GM19023 (cell line): Measurements from ENCODE around the gene UBAC2.

Source experiments
- ATAC-seq: cut with Tn5 transposase; IDR thresholded peaks from one replicate; pipeline ENCODE4 v1.9.1; 2021; ENCODE audit warnings: mild to moderate bottlenecking, moderate library complexity; ENCODE audit not compliant: unreplicated experiment

UBAC2 gene

GRCh38 chr13:99200432-99201167 lies at the start of gene UBAC2:
TSS of gene UBAC2 (plus strand) at chr13:99200854. CDS start at chr13:99200909, 55 bp downstream.
- ATAC-seq: peak; percentile 86

GRCh38 chr13:99151516-99151915 lies 49.1 kb upstream of the UBAC2 start:
- ATAC-seq: peak; percentile 64

GRCh38 chr13:99153219-99153618 lies 47.4 kb upstream of the UBAC2 start:
- no peak for ATAC-seq

DNA sequence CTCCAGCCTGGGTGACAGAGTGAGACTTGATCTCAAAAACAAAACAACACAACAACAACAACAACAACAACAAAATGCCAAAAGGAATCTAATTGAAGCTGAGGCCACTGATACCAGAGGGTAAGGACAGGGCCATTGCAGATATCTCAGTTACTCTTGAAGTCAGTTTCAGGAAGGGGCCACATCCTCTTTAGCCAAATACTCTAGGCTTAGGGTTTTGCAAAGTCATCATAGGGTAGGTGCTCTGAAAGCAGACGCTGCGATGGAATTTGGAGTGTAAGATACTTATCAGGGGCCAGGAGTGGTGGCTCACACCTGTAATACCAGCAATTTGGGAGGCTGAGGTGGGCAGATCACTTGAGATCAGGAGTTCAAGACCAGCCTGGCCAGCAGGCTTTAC lies 46.6 kb upstream of the UBAC2 start:
- ATAC-seq: no peak

DNA sequence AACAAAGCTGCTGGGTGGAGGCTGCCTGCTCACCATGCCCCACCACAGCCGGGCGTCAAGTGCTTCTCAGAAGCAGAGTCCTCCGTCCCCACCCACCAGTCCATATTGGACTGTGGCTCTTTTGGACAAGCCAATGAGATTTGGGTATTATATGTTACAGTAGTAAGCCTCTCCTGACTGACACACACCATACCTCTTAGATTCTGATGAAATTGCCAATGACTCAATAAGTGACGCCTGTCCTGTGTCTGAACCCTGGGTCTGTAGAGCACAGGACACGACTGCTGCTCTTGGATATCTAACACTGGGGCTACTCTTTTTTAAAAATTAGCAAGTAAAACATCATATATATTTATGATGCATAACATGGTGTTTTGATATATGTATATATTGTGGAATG lies 44.8 kb upstream of the UBAC2 start:
- no peak for ATAC-seq

DNA sequence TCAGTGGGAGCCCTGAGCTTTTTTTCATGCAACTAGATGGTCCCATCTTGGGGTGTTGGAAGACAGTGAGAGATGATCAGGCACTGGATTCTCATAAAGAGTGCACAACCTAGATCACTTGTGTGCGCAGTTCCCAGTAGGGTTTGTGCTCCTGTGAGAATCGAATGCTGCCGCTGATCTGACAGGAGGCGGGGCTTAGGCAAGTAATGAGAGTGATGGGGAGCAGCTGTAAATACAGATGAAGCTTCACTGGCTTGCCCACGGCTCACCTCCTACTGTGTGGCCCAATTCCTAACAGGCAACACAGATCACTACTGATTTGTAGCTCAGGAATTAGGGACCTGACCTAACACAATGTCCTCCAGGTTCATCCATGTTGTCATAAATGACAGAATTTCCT lies 43.6 kb upstream of the UBAC2 start:
- ATAC-seq: no peak

DNA sequence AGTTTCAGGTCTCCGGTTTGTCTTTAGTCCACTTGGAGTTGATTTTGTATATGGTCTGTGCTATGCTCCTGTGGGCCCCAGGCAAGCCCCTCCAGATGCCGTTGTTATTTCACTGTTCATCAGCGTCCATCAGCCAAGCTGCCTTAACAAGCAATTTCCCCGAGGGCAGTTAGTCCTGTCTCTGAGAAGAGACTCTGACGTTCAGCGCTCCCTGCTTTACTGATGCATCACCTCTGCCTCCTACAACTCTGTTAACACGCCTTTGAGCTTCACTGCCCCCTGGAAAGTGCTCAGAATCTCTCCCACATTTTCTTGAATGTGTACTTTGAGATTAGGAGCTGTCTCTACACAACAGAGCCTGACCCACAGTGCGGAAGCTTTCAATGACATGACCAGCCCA lies 41.8 kb upstream of the UBAC2 start:
- ATAC-seq: no peak

DNA sequence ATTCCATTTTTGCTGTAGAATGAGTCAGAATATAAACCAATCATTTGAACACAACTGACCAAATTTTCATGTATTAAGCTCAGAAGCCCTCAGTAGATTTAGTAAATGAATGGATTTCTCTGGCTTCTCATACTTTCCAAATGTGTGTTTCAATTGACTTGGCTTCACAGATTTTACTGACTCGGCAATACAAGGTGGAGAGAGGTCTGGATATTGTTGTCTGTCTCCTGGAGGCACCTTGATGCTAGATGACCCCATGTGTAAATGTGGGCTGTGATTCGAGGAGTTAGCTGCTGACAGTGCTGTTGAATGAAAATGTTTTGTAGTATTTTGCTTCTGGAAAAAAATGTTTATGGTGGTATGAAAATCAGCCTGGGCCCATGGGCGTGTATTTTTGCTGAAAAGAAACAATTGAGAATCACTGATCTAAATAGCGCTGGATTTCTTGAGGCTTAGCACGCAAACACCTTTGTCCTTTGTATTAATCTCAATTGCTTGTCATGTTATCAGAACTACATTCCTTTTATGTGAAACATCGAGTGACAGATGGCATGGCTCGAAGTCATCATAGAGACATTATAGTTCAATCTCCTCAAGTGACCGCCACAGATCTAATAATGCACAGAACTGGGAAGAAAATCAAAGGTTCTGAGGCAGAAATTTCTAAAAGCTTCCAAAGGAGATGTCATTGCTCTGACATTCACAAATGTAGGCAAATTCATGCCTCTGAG lies 41.2 kb upstream of the UBAC2 start:
- ATAC-seq: no peak

DNA sequence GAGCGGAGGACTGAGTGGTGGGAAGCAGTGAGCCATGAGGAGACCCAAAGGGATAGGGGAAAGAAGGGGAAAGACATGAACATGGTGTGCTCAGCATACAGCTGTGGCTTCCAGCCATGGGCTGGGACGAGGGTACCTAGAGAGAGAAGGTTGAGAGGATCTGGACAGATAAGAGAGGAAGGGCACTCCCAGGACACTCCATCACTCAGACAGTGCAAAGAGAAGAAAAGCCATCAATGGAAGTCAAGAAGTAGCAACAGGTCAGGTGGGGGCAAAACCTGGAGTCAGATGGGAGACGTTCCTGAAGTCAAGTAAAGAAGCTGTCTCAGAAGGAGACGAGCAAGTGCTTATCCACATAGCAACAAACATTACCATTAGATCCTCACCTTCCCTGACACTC lies 40.2 kb upstream of the UBAC2 start:
- no peak for ATAC-seq

DNA sequence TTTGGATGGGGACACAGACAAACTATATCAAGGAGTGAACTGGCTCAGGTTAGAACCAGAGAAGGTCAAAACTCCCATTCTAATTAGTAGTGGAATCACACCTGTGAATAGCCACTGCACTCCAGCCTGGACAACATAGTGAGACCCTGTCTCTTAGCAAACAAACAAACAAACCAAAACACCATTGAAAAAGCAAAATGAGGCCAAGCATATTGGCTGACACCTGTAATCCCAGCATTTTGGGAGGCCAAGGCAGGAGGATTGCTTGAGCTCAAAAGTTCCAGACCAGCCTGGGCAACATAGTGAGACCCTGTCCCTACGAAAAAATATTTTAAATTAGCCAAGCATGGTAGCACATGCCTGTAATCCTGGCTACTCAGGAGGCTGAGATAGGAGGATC lies 39.1 kb upstream of the UBAC2 start:
- no peak for ATAC-seq

- no peak for ATAC-seq
These were observed 37.9 kb upstream of the UBAC2 start for GRCh38 chr13:99162567-99163361.

GRCh38 chr13:99164226-99164625 lies 36.4 kb upstream of the UBAC2 start:
- ATAC-seq: no peak

DNA sequence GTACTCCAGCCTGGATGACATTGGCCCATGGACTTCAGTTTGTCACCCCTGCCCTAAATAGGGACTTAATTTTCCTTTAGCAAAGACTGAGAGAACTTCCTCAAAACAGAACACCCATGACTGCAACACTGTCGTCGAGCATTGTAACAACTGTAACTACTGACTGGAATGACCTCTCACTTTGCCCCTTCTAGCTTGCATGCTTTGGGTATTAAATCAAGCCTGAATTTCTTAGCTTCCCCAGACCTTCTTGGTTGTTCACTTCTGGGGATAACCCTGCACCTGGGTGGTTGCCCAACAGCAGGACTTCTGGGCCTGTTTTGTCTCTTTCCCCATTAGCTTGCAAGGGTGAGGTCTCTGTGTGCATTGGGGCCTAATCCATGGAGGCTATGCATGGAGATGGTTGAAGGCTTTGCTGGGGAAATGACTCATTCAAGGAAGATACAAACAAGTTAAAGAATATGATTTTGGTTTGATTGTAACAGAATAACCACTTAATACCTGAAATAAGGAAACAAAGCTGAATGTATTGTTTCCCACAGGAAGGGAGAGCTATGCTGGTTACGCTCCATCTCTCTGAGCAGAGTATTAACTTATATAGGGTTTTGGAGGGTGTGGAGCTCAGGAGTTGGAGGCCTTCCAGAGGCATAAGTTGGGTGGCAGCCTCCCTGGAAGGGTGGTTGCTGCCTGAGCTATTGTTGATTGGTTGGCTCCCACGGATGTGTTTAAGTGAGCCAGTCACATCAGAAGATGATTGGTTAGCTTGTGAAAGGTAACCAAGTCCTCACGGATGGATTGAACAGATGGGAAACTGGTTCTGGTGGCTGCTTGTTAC lies 34.7 kb upstream of the UBAC2 start:
- ATAC-seq: no peak

DNA sequence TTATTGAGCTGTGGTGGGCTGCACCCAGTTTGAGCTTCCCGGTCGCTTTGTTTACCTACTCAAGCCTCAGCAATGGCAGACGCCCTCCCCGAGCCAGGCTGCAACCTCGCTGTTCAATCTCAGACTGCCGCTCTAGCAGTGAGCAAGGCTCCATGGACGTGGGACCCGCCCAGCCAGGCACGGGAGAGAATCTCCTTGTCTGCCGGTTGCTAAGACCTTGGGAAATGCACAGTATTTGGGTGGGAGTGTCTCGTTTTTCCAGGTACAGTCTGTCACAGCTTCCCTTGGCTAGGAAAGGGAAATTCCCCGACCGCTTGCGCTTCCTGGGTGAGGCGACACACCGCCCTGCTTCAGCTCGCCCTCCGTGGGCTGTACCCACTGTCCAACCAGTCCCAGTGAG lies 27.7 kb upstream of the UBAC2 start:
- no peak for ATAC-seq

GRCh38 chr13:99173606-99174005 lies 27.0 kb upstream of the UBAC2 start:
- ATAC-seq: no peak

DNA sequence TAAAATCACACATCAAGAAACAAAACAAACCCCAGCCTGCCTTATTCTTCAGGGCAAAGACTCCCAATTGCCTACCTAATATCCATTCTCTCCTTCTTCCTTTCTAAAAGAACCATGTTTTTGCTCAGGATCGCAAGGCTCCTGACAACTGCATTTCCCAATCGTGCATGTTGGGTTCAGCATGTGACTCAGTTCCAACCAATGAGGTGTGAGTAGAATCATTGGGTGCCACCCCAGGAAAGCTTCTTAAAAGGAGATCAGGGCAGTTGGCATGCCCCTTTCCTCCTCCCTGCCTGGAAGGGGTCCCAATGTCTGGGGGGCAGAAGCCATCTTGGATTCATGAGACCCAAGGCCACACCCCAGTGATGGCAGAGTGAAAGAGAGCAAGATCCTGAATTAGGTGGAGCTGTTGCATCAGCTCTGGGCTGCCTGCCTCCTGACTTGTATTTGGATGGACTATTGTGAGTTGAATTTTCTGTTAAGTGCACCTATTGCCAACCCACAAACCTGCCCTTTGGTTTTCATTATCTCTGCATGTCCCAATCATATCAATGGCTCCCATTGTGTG lies 26.0 kb upstream of the UBAC2 start:
- no peak for ATAC-seq

- ATAC-seq: peak; percentile 86
These were observed 24.1 kb upstream of the UBAC2 start for GRCh38 chr13:99176309-99177276.

DNA sequence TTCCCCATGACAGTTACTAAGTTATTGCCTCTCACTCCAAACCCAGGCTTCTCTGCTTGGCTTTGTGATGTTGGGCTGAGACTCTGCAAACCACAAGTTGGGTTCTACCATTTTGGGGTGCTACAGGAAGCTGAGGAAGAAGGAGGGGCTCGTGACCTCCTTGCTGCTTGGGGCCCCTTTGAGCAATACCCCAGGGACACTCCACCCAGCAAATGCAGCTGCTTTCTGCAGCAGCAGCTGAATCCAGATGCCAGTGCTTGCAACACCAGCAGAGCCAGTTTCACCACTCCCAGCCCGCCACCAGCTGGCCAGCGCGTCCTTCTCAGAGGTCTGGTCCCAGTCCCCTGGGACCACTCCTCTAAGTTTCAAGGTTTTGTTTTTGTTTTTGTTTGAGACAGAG lies 22.0 kb upstream of the UBAC2 start:
- no peak for ATAC-seq

- ATAC-seq: no peak
These were observed 21.2 kb upstream of the UBAC2 start for GRCh38 chr13:99179460-99179859.
